GM18951 (cell line): ENCODE data around the gene STT3A.

Experiments used
- POLR2A ChIP-seq: IDR thresholded peaks from 4 replicates; pipeline ENCODE4 v1.6.1; 2011; ENCODE audit warnings: mild to moderate bottlenecking; ENCODE audit not compliant: insufficient read length, insufficient read depth; ENCODE audit errors: extremely low read depth
- in situ Hi-C: fragments of 300-500 bp; cut with MboI; formaldehyde crosslinking; loops from one replicate; pipeline ENCODE4 v1.12.0; 2022; ENCODE audit warnings: low sequenced_read_pairs, mixed read lengths, inconsistent platforms; ENCODE audit not compliant: unreplicated experiment

The STT3A gene

GRCh38 chr11:125600663-125601062, 8.0 kb downstream of the STT3A start:
- in situ Hi-C loops = no loop called here
- TF ChIP-seq POLR2A = no peak

- TF ChIP-seq POLR2A = no peak
- in situ Hi-C loops = no loop called here
Measured at GRCh38 chr11:125603207-125603606, 10.6 kb downstream of the STT3A start.

- in situ Hi-C loops = no loop called here
- TF ChIP-seq POLR2A = no peak
Measured at GRCh38 chr11:125605417-125605816, 12.8 kb downstream of the STT3A start.

DNA sequence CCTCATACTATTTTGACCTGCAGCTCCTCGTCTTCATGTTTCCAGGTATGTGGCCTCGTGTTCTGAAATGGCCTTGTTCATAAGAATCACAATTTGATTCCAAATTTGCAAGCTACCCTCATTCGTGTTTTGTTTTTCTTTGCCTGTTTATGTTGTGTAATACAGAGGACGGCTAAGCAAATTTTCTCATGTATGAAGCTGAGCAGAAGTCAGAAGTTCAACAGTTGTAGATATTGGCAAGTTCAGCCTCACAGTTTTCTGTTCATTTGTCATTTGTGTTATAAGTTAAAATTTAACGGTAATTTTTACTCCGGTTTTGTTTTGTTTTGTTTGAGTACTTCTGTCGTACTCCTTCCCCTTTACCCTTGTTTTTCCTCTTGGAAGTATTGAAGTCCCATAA, 16.9 kb downstream of the STT3A start:
- in situ Hi-C loops = no loop called here
- TF ChIP-seq POLR2A = no peak

DNA sequence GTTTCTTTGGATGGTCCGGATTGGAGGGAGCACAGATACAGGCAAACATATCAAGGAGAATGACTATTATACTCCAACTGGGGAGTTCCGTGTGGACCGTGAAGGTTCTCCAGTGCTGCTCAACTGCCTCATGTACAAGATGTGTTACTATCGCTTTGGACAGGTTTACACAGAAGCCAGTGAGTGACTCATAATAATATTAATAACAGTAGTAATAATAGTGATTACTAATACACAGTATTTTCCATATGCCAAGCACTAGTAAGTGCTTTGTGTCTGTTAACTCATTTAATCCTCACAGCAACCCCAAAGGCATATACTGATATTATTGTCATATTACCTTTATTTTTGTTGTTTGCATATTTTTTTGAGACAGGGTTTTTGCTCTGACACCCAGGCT, 25.7 kb downstream of the STT3A start:
- TF ChIP-seq POLR2A = no peak
- in situ Hi-C loops = no loop called here

DNA sequence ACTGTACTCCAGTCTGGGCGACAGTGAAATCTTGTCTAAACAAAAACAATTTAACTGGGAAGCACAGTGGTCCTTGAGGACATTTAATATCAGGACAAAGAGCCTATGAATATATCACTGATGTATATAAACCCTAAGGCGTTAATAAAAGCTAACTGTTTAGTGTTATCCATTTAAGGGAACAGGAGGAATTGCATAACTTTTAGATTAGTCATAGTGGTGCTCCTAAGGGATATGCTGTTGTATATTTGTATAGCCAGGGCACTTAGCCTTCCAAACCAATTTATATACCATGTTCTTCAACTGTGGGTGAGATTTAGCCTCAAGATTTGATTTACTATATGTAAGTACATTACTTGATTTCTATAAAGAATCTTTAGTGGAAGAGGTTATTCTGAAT, 29.3 kb downstream of the STT3A start:
- in situ Hi-C loops = no loop called here
- no peak for TF ChIP-seq POLR2A

DNA sequence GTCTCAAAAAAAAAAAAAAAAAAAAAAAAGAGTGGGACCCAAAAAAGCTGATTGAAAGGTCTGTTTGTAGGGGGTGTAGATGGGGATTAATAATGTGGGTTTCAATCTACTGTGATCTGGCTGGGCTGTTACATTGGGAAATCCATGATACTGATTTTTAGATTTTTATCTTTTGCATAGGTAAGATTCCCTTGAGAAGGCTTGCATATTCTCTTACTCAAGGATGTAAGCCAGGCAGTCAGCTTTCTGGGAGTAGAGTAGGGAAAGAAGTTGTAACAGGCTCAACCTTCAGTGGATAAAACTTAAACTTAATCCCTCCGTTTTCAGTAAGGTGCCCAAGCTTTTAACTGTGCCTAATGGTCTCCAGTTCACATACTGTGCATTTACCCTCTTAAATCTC, 30.4 kb downstream of the STT3A start:
- no peak for TF ChIP-seq POLR2A
- in situ Hi-C loops = no loop called here

DNA sequence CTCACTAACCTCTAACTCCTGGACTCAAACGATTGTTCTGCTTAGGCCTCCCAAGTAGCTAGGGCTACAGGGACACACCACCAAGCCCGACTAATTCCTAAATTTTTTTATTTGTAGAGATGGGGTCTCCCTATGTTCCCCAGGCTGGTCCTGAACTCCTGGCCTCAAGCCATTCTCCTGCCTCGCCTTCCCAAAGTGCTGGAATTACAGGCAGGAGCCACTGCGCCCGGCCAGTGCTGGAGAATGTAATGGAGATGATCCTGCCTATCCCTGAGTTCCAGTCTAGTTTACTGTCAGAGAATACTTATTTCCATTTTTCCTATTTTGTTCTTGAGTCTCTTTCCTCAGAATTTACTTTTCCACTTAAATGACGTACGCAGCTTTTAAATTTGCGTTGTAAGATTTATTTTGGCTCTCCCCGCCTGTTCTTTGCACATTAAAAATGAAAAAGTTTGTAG, 32.1 kb downstream of the STT3A start, which contains the start of gene CHEK1:
TSS of gene CHEK1 (plus strand) at position 408 of the 458 bp plus-strand sequence. CDS start 1,606 bp downstream, outside the sequence.
- no peak for TF ChIP-seq POLR2A
- in situ Hi-C loops = no loop called here

DNA sequence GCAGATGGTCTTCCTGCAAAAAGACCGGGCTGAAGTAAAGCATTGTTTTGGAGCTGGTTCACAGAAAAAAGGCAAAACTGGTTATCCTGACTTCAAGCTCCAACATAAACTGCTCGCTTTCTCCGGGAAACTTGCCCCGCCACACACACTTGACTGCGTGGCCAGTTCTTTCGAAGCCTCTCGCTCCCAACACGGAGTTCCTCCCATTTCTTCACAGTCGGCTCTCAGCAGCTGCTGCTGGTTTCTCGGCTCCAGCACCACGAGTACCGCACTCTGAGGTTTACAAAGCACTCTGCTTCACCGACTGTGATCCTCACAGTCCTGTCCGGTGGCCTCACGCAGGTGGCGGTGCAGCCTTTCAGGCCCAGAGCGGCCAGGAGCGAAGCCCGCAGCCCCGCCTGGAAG, 32.6 kb downstream of the STT3A start:
- peak; percentile 74 for TF ChIP-seq POLR2A
- in situ Hi-C loops = no loop called here

GRCh38 chr11:125625630-125626287, 33.1 kb downstream of the STT3A start:
- TF ChIP-seq POLR2A = peak; percentile 76
- in situ Hi-C loops = no loop called here

GRCh38 chr11:125626288-125626950, 33.8 kb downstream of the STT3A start:
- in situ Hi-C loops = no loop called here
- no peak for TF ChIP-seq POLR2A

DNA sequence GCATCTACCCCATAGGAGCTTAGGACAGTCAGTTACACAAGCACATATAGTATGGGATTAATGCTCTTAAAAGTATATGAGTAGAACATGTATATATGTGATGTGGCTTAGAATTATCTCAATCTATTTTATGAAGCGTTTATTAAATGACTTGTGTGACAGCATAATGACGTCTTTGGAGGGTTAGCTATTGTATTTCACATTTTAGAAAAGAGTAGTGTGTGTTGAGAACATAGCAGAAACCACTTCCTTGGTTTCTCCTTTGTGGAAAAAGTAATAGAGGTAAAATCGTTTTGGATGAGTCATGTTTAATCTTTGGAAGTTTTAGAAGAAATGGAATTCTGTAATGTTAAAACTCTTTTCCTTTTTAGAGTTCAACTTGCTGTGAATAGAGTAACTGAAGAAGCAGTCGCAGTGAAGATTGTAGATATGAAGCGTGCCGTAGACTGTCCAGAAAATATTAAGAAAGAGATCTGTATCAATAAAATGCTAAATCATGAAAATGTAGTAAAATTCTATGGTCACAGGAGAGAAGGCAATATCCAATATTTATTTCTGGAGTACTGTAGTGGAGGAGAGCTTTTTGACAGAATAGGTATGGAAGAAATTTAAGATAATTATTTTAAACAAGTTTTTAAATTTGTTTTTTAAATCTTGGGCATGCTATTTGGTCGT, 34.7 kb downstream of the STT3A start:
- in situ Hi-C loops = no loop called here
- TF ChIP-seq POLR2A = no peak

DNA sequence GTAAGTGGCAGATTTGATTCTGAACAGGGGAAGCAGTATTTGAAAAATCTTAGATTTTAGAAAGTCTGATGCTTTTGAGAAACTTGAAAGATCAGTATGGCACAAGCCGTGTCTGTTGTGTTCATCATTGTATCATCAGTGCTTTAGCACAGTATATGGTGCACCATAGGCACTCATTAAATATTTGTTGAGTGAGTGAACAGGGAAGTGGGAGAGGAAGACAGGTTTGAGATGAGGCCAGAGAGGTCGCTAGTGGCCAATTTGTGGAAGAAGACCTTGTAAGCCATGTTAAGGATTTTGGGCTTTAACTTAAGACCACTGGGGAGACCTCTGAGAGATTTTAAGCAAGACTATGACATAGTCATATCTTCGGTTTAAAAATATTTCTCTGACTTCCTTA, 45.2 kb downstream of the STT3A start:
- no peak for TF ChIP-seq POLR2A
- in situ Hi-C loops = no loop called here

DNA sequence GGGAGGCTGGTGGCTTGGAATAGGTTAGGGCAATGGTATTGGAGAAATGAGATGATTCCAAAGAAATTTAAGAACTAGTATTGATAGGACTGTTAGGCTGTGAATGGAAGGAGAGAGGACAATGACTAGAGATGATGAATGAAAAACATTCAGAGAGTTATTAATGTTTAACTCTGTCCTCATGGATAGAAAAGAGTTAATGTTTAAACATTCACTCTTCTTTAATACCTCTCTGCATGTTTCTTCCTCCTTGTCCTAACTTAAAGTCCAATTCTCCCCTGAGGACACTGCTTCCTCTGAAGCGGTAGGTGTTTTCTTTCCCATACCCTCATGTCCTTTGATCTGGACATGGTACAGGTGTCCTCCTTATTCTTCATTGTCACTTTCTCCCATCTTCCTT, 45.7 kb downstream of the STT3A start:
- TF ChIP-seq POLR2A = no peak
- in situ Hi-C loops = no loop called here
